ENCODE measurements around the gene RAB11FIP4.

GRCh38 chr17:31512104-31512740, 120.7 kb downstream of the RAB11FIP4 start:
- no peak for TF ChIP-seq MAX (IDR thresholded peaks at IDR 0.05)
- no peak for TF ChIP-seq ZBTB33 (IDR thresholded peaks at IDR 0.05; ENCODE audit: extremely low read depth, insufficient replicate concordance, low read length)

Measured in HCT116 (cell line).